Ecto neural progenitor cell (in vitro differentiated cells): ENCODE data around the gene ULBP1.
"Not testable (repeated sequence)": the region's sequence is repeated elsewhere in the genome, so short reads cannot be mapped to it uniquely, and the experiment has no call there.

Experiments used
- DNase-seq: peaks from one replicate; pipeline ENCODE4 v3.0.0-alpha.2; 2018; ENCODE audit warnings: low spot score

The ULBP1 gene

DNA sequence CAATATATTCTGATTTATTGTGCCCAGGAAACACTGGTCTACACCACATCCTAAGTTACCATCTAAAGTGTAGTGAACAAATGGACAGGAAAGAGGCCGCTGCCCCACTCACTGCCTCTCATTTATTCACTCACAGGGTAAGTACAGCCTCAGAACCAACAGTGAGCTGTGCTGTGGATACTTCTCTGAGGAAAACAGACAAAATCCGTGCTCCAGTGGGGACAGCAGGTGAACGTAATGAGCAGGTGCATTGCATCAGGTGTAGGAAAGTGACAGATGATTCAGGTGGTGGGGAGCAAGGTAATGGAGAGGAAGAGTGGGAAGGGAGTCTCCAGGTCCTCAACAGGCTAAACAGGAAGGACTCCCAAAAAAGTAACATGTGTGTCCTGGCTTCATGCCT, 30.3 kb upstream of the ULBP1 start:
- DNase-seq = peak; percentile 34

- peak; percentile 58 for DNase-seq
Observed at GRCh38 chr6:149934249-149935156, 29.2 kb upstream of the ULBP1 start.

DNA sequence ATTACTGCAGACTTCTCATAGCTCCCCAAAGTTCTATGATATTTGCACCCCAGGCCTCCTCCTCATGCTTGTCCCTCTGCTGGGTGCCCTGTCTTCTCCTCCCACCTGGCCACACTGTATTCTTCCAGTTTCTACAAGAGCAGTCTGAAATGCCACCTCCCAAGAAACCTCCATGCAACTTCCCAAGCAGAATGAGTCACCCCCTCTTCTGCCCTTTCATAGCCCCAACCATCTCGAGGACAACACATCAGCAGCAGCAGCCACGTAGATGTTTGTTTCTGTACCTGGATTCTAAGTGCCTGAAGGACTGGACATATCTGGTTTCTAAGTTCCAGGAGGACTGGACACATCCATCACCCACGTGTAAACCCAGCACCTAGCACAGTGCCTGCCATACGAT, 28.5 kb upstream of the ULBP1 start:
- peak; percentile 35 for DNase-seq

GRCh38 chr6:149935668-149936067, 28.1 kb upstream of the ULBP1 start:
- DNase-seq = no peak

- peak; percentile 23 for DNase-seq
Observed at GRCh38 chr6:149936743-149937142, 27.0 kb upstream of the ULBP1 start.

- DNase-seq = not testable (repeated sequence)
Observed at GRCh38 chr6:149938013-149938570, 25.7 kb upstream of the ULBP1 start.

DNA sequence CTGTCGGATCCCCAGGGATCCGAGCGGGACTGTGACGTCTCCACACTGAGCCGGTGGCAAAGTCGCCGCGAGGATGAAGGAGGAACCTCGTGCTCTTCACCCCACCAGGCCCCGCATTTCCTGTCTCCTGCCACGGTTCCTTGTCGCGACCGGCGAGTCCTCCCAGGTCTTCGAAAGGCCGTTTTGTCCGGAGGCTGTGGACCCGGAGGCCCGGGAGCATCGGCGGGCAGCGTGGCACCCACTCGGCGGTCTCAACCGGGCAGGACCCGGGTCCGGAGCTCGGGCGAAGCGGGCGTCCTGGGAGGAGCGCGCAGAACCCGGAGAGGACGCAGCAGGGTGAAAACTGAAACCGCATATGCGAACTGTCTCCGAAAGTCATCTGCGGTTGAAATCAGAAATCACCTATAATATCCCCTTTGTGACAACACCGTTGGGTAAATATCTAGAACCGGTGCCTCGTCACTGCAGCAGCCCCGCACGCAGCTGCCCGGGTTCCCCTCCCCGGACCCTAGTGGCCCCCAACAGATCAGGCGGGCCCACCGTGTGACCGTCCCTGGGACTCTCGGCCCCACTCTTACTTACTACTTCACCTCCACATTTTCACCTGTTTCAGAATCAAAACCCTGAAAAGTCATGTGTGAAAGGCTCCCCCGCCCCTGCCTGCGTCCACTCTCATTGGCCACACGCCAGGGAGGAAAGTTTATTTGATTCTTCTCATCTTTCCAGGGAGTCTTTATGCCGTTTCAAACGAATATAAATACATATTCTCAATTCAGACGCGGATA, 25.0 kb upstream of the ULBP1 start:
- peak; percentile 49 for DNase-seq

DNA sequence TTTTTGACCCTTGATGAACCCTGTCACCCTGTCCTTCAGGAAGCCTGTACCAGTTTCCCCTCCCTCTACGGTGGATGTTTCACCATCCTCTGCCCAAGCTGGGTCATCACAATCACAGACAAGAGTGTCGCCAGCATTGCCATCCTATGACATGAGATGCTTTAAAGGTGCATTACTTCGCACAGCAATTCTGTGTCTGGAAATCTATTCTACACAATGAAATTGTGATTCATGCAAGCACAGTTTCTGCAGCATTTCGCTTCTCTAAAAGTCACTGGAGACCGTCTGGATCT, 24.4 kb upstream of the ULBP1 start:
- no peak for DNase-seq

GRCh38 chr6:149939909-149940671, 23.7 kb upstream of the ULBP1 start:
- DNase-seq = peak; percentile 44

GRCh38 chr6:149940672-149940982, 23.1 kb upstream of the ULBP1 start:
- DNase-seq = no peak

DNA sequence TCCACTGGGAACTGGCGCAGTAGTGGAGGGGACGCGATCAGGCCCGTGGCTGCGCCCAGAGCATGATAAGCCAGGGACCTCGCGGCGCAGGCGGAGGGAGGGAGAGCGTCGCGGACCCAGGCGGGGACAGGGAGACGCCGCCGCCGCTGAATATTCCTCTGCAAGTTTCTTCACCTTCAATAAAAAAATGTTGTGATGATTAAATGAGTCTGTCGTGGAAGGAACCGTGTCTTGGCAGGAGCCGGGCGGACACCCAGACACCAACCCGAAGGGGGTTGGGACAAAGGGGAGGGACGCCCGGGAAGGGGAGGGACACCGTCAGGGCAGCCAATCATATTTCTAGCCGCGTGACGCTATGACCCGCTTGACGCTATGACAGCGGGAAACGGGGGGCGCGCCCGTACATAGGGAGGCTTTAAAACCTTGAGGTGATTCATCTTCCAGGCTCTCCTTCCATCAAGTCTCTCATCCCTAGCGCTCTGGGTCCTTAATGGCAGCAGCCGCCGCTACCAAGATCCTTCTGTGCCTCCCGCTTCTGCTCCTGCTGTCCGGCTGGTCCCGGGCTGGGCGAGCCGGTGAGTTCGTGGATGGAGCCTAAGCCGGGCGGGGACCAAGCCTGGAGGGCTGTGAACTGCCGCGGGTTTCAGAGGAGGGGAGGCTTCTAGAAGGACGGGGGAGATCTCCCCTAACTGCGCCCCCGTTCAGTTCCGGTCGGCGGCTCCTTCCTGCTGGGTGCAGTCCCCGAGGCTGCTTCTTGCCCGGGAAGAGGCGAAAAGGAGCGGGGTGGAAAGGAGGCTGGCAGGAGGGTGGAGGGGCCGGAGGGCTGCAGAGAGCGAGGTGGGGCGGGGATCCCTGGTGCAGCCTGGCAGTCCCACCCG, 21.9 kb upstream of the ULBP1 start, which contains the start of gene ULBP2:
ULBP2 (plus strand) TSS at position 432 of the 878 bp plus-strand sequence; CDS start at position 491, 59 bp downstream.
- peak; percentile 80 for DNase-seq

DNA sequence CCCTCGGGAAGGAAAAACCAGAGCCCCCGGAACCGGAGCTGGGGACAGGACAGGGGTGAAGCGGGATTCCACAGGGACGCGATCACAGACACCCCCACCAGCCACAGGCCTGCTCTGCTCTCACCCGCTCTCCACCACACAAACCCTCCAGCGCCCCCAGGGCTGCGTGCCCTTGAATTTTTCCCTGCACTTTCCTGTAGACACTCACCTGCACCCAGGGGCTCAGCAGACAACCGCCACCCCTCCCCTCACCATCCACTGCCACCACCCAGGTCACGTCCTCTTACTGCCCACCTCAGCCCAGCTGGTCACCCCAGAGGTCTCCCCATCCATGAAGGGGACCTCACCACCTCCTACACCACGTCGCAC, 21.3 kb upstream of the ULBP1 start:
- DNase-seq = no peak

DNA sequence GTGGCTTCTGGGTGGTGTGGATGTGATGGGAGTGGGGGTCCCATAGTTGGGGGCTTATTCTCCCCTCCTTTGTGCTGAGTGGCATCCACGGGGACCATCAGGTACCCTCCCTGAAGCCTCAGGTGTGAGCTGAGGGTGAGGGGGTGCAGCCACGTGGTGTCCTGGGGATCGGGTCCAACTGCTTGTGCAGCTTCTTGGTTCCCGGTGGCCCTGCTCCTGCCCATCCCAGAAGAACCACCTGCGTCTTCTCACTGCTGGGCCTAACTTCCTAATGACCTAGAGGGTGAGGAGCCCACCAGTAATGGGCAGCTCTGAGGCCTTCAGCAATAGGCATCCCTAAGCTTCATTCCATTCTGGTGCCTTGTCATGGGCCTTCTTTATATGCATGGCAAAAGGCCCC, 20.4 kb upstream of the ULBP1 start:
- DNase-seq = not testable (repeated sequence)

DNA sequence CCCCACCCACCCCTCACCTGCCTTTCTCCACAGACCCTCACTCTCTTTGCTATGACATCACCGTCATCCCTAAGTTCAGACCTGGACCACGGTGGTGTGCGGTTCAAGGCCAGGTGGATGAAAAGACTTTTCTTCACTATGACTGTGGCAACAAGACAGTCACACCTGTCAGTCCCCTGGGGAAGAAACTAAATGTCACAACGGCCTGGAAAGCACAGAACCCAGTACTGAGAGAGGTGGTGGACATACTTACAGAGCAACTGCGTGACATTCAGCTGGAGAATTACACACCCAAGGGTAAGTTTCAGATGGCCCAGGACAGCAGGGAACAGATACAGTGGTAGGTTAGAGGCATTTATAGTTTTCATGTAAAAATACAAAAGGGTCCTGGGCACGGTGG, 18.5 kb upstream of the ULBP1 start:
- not testable (repeated sequence) for DNase-seq

DNA sequence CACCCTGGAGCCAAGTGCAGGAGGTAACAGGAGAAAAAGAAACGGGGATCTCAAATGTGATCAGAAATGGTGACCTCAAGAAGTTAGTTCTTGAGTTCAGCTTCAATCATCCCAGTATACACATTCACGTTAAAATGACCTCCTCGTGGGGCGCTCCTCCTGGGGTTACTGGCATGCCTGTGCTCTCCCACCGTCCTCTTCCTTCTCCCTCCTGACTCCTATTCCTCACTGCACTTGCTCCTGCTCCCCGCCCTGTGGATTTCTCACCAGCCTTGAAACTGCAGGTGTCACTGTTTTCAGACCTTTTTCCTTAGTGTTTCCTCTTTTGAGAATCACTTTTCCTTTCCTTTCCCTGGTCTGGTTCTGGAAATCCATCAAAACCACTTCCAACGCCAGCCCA, 17.1 kb upstream of the ULBP1 start:
- peak; percentile 15 for DNase-seq

DNA sequence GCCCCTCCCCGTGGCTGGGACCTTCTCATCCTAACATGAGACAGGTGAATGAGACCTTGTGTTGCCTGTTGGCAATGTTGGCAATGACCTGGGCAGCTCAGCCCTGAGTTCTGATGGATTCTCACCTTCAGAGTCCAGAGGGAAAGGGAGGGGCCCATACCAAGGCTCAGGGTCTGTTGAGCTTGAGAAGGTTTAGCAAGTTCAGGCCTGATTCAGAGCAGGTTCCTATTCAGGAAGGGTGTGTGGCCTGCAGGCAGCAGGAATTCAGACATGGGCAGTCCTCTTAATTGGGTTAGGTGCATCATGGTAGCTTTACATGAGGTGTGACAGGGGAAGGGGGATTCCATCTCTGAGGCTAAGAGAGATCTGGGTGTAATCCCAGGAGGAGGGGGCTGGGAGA, 16.2 kb upstream of the ULBP1 start:
- DNase-seq = not testable (repeated sequence)

GRCh38 chr6:149948011-149948410, 15.7 kb upstream of the ULBP1 start:
- DNase-seq = no peak

DNA sequence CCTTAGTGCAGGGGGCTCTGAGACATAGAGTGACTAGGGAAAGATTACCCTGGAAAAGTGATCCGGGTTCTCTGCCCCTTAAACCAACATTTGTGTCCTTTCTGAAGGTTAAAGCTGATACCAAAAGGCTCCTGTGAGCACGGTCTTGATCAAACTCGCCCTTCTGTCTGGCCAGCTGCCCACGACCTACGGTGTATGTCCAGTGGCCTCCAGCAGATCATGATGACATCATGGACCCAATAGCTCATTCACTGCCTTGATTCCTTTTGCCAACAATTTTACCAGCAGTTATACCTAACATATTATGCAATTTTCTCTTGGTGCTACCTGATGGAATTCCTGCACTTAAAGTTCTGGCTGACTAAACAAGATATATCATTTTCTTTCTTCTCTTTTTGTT, 15.1 kb upstream of the ULBP1 start:
- DNase-seq = no peak

- DNase-seq = no peak
Observed at GRCh38 chr6:149950423-149950822, 13.3 kb upstream of the ULBP1 start.

- no peak for DNase-seq
Observed at GRCh38 chr6:149951096-149951495, 12.6 kb upstream of the ULBP1 start.

- no peak for DNase-seq
Observed at GRCh38 chr6:149951626-149952025, 12.1 kb upstream of the ULBP1 start.
